Keratinocyte (primary cell): Measurements from ENCODE around the gene DNAAF9. TPM values are rescaled to one million over a fixed set of nuclear protein-coding genes. Genes with fewer than 3 reads are reported as not detected.

Source experiments
- DNase-seq: peaks from one replicate; pipeline ENCODE4 v3.0.0-alpha.2; 2011; ENCODE audit warnings: low read depth, missing footprints, low spot score
- FAIRE-seq: peaks from 2 replicates; lab custom pipeline; 2011; peaks lifted over from hg19 to GRCh38; lab: Jason Lieb, UNC
- H2AFZ ChIP-seq: 2 replicates; pipeline ENCODE4 v1.6.0; 2012; ENCODE audit warnings: low read length, control low read depth, inconsistent platforms; ENCODE audit not compliant: control insufficient read depth
- H3K27ac ChIP-seq: 2 replicates; pipeline ENCODE4 v1.5.1; 2011; ENCODE audit warnings: low read length; ENCODE audit not compliant: control insufficient read depth, insufficient read depth
- H3K27me3 ChIP-seq: 3 replicates; pipeline ENCODE4 v1.6.0; 2011; ENCODE audit warnings: low read length; ENCODE audit not compliant: control insufficient read depth, insufficient read depth; ENCODE audit errors: extremely low read depth
- H3K36me3 ChIP-seq, 2 experiments: 2 replicates in 1 of 2; 3 replicates in 1 of 2; pipeline ENCODE4 v1.5.1; 2011; ENCODE audit warnings: low read length in 2 of 2, mild to moderate bottlenecking in 1 of 2; ENCODE audit not compliant: control insufficient read depth in 2 of 2, insufficient read depth in 2 of 2; ENCODE audit errors: extremely low read depth in 1 of 2
- H3K4me1 ChIP-seq: 3 replicates; pipeline ENCODE4 v1.5.1; 2011; ENCODE audit warnings: low read length; ENCODE audit not compliant: control insufficient read depth, insufficient read depth; ENCODE audit errors: extremely low read depth
- H3K4me2 ChIP-seq: 3 replicates; pipeline ENCODE4 v1.6.0; 2011; ENCODE audit warnings: low read depth, low read length; ENCODE audit not compliant: control insufficient read depth, insufficient read depth; ENCODE audit errors: extremely low read depth
- H3K4me3 ChIP-seq, 3 experiments: fragments of 200-600 bp in 1 of 3; sonication (generic) in 1 of 3; 2 replicates in 2 of 3; 3 replicates in 1 of 3; pipeline ENCODE4 v1.5.1; 2011 to 2016; ENCODE audit warnings: low read length in 3 of 3, mild to moderate bottlenecking in 3 of 3, control low read depth in 2 of 3, inconsistent platforms in 1 of 3, low read depth in 1 of 3, mixed read lengths in 1 of 3, mixed run types in 1 of 3, moderate library complexity in 1 of 3; ENCODE audit not compliant: control insufficient read depth in 2 of 3, insufficient read depth in 2 of 3; ENCODE audit errors: extremely low read depth in 1 of 3
- H3K79me2 ChIP-seq: 2 replicates; pipeline ENCODE4 v1.6.0; 2012; ENCODE audit warnings: low read length; ENCODE audit not compliant: control insufficient read depth, insufficient read depth
- H3K9ac ChIP-seq: 3 replicates; pipeline ENCODE4 v1.6.0; 2011; ENCODE audit warnings: low read length; ENCODE audit not compliant: control insufficient read depth, insufficient read depth; ENCODE audit errors: extremely low read depth
- H3K9me1 ChIP-seq: 3 replicates; pipeline ENCODE4 v1.6.0; 2011; ENCODE audit warnings: low read length; ENCODE audit not compliant: control insufficient read depth, insufficient read depth; ENCODE audit errors: extremely low read depth
- H3K9me3 ChIP-seq: 2 replicates; pipeline ENCODE4 v1.5.1; 2012; ENCODE audit warnings: low read depth, low read length; ENCODE audit not compliant: control insufficient read depth
- H4K20me1 ChIP-seq: 3 replicates; pipeline ENCODE4 v1.6.0; 2011; ENCODE audit warnings: low read length; ENCODE audit not compliant: control insufficient read depth, insufficient read depth; ENCODE audit errors: extremely low read depth
- CTCF ChIP-seq, 3 experiments: IDR thresholded peaks in 1 of 3; conservative IDR thresholded peaks in 1 of 3; optimal IDR thresholded peaks in 1 of 3; 2 replicates in 2 of 3; 3 replicates in 1 of 3; pipeline versions ENCODE3 to v1.5.1; 2011; ENCODE audit warnings: low read length in 3 of 3, mild to moderate bottlenecking in 3 of 3, moderate library complexity in 2 of 3, control low read depth in 1 of 3, inconsistent platforms in 1 of 3; ENCODE audit not compliant: insufficient read depth in 2 of 3; ENCODE audit errors: extremely low read depth in 1 of 3
- EZH2 ChIP-seq: IDR thresholded peaks from one replicate; pipeline ENCODE4 v1.6.1; 2012; ENCODE audit warnings: inconsistent platforms, mild to moderate bottlenecking, low read length, moderate library complexity
- dilution Hi-C: fragments of 300-500 bp; cut with MboI; formaldehyde crosslinking; loops from one replicate; pipeline ENCODE4 v1.7.0; 2020; ENCODE audit warnings: low sequenced_read_pairs; ENCODE audit not compliant: extremely low pct_ligation_motif_present
- polyA plus RNA-seq, 5 experiments: library from polyadenylated mRNA; depleted of rRNA in 3 of 5; stranded (reverse) in 3 of 5; stranded (forward) in 1 of 5; unstranded in 1 of 5; fragments of >200 nt; gene quantifications; 1 replicate in 1 of 5; 2 replicates in 3 of 5; 3 replicates in 1 of 5; pipeline versions ENCODE4 v1.2.1 to v1.2.3, GENCODE V29; 2011 to 2012; ENCODE audit warnings: missing spikeins in 2 of 5, low read depth in 1 of 5, low replicate concordance in 1 of 5

DNAAF9 gene
- polyA plus RNA-seq, 1 donor (not counting 4 experiments of a cell fraction or from before 2014, with no cell fraction given) = 9.2 TPM

DNA sequence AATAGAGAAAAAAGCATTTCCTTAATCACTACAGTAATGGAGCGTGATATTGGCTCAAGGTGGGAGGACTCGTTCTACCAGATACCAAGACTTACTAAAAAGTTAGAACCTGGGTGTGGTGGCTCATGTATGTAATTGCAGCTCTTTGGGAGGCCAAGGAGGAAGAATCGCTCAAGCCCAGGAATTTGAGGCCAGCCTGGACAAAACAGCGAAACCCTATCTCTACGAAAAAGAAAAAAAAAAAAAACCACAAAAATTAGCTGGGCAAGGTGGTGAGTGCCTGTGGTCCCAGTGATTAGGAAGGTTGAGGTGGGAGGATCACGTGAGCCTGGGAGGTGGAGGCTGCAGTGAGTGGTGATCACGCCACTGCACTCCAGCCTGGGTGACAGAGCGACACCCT, 39.3 kb upstream of the DNAAF9 start:
- FAIRE-seq (peak; percentile 73), DNase-seq (peak; percentile 25)
- Histone ChIP-seq H3K9ac (no peak overlapping the region), H4K20me1 (no peaks in the 10 kb centered on the region), H3K4me2 (peak overlapping the region; percentile 2), H3K4me1 (peaks cover 15% of the 10 kb centered on the region), H3K36me3 (no peaks in the 10 kb centered on the region), H3K27me3 (no peaks in the 10 kb centered on the region), H3K9me1 (no peaks in the 10 kb centered on the region), H3K9me3 (no peaks in the 10 kb centered on the region), H3K27ac (no peak overlapping the region), H3K79me2 (no peaks in the 10 kb centered on the region), H3K4me3 (no peak overlapping the region), H2AFZ (no peak overlapping the region)
- TF ChIP-seq EZH2 (no peak), CTCF (optimal IDR thresholded peaks at IDR 0.05 in 1 of 3, IDR thresholded peaks at IDR 0.05 in 1 of 3, conservative IDR thresholded peaks at IDR 0.05 in 1 of 3; ENCODE audit: extremely low read depth in 1 of 3, insufficient read depth in 2 of 3, low read length in 3 of 3) (no peak)
- dilution Hi-C loops = no loop called here

GRCh38 chr20:3436864-3437574, 29.6 kb upstream of the DNAAF9 start:
- no peak overlapping the region for H2AFZ ChIP-seq
- H3K9ac ChIP-seq = no peak overlapping the region
- H3K9me1 ChIP-seq = no peaks in the 10 kb centered on the region
- no peaks in the 10 kb centered on the region for H3K27me3 ChIP-seq
- no peaks in the 10 kb centered on the region for H3K9me3 ChIP-seq
- H3K79me2 ChIP-seq = no peaks in the 10 kb centered on the region
- no peaks in the 10 kb centered on the region for H3K4me1 ChIP-seq
- DNase-seq (no peak), FAIRE-seq (no peak)
- dilution Hi-C loops = no loop called here
- TF ChIP-seq EZH2 = no peak
- TF ChIP-seq CTCF (optimal IDR thresholded peaks at IDR 0.05 in 1 of 3, IDR thresholded peaks at IDR 0.05 in 1 of 3, conservative IDR thresholded peaks at IDR 0.05 in 1 of 3; ENCODE audit: extremely low read depth in 1 of 3, insufficient read depth in 2 of 3, low read length in 3 of 3) = no peak
- H3K4me3 ChIP-seq = no peak overlapping the region
- no peaks in the 10 kb centered on the region for H3K36me3 ChIP-seq
- H3K4me2 ChIP-seq = no peak overlapping the region
- H4K20me1 ChIP-seq = no peaks in the 10 kb centered on the region
- H3K27ac ChIP-seq = no peak overlapping the region
